Activated gamma-delta T cell (primary cell): ENCODE data around the gene GLI3.

Experiments used
- DNase-seq: peaks from one replicate; lab custom pipeline; 2025; lab: John Stamatoyannopoulos, UW

GLI3 gene

DNA sequence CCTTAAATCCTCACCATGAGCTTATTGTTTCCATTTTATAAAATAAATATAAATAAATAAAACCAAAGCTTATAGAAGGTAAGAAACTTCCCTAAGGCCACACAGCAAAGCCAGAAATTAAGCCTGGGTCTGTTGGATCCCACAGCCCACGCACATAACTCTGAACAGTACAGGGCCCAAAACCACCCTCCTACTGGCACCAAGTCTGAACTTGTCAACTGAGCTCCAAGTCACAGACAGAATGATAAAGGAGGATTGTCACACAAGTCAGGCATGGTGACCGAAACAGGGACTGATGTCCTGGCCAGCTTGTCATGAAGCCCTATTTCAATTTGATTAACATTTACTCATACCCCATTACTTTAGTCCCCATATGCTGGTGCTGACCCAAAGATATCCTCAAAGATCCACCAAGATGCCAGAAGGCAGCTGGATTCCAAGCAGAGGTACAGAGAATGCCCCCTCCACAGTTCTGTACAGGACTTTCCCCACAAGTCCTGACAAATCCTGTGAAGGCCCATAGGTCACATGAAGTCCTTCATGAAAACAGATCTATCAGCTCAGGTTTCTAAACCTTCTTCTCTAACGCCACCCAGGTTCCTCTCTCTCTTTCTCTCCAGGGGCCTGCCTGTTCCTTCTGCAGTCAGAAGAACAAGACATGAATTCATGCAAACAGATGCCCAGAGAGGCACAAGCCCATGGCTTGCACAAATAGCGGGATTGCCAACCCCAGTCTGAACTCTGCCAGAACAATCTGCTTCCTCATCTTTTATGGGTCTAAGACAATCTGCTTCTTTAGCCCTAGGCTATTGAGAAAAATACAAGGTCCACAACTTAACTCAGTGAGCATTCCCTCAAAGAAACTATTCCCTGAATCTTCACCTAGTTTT is 60.9 kb downstream of the GLI3 start:
- no peak for DNase-seq

DNA sequence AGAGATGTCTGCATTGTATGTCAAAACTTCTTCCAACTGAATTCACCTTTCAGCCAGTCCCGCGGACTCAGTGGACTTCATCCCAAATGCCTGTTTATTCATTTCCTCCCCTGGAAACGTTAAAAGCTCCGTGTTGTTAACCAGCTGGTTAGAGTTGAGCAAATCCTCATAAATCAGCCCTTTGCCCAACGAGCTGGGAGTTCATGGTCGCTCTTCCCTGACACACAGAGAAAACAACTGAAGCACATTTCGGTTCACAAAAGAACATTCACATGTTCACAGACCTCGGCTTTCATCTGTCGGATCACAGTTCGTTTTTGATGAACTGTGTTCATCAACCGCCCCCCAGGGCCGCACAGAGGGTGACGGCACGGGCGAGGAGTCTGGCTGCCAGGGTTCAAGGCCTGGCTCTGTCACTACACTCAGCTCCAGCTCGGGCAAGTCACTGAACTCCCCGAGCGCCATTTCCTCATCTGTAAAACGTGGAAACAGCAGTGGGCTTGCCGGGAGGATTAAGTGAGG is 62.6 kb downstream of the GLI3 start:
- no peak for DNase-seq

DNA sequence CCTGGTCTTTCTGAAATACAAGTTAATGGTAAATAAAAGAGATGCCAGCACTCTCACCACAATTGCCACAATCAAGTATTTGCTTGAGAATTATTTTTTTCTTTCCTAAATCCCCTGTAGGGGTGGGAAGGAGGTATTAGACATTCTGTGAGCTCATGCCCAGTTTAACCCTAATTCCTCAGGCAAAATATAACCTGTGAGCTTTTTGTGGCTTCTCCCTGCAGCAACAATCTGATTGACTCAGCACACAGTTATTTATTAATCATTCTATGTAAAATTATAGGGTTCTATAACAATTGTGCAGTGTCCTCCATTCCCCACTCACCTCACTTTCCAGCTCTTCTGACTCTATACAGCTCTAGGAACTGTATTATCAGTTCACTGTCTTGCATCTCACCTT is 66.3 kb downstream of the GLI3 start:
- DNase-seq = no peak

DNA sequence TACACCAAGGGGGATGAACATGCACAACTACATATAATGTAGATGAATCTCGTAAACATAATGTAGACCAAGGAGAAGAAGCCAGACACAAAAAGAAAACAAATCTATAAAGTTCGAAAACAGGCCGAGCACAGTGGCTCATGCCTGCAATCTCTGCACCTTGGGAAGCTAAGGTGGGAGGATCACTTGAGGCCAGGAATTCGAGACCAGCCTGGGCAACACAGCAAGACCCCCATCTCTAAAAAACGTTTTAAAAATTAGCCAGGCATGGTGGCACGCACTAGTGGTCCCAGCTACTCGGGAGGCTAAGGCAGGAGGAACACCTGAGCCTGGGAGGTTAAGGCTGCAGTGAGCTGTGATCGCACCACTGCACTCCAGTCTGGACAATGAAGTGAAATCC is 68.5 kb downstream of the GLI3 start:
- DNase-seq = no peak

DNA sequence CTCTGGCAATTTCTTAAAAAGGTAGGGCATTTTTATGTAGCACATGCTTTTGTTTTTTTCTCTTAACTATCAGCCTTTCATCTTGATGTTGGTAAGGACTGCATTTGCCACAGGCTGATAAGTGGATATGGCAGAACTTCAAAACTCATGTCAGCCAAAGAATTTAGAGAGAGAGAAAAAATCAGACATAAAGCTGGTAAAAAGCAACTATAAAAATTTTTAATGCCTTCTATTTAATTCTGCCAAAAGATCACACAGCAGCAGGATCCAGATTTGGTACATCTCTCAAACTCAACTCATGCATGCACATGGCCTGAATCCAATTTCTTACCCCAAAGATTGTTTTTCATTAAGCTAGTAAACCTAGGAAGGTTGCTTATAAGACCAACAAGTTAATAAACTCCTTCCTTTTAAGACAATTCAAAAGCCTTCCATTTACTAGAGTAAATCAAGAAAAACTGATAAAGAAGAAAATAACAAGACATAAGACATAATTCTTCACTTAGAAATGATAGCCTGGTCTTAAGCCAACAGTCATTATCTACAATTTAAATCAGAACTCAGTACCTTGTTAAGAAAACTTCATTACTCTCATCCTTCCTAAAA is 69.3 kb downstream of the GLI3 start:
- no peak for DNase-seq

DNA sequence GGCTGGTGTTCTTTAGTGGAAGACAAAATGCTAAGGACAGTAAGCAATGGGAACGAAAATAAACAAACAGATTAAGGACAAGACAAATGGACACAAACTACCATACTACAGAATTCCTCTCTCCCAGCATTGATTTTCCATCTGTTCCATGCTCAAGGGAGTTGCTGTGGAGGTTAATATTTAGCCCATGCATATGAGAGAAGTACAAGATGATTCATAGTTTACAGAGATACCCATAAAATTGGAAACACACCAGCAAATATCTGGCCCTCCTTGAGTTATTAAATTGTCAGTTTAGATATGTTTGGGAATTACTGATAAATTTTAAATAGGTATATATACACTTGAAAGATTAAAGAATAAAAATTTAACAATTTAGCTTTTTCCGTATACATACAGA is 69.8 kb downstream of the GLI3 start:
- no peak for DNase-seq

DNA sequence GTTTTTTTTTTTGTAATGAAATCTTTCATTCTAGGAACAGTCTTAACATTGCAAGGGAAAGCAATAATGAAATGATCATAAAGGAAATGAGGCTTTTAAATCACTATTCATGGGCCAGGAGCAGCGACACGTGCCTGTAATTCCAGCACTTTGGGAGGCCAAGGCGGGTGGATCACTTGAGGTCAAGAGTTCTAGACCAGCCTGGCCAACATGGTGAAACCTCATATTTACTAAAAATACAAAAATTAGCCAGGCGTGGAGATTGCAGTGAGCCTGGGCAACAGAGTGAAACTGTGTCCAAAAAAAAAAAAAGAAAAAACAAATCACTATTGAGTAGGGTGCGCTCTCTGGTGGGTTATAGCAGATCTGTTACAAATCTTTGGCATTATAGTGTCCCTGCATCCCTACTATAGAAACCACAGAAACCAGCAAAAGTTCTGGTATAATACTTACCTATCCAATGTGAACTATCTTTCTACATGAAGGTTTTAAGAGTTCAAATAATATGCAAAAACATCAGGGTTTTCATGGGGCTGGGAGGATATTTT is 72.1 kb downstream of the GLI3 start:
- DNase-seq = no peak

DNA sequence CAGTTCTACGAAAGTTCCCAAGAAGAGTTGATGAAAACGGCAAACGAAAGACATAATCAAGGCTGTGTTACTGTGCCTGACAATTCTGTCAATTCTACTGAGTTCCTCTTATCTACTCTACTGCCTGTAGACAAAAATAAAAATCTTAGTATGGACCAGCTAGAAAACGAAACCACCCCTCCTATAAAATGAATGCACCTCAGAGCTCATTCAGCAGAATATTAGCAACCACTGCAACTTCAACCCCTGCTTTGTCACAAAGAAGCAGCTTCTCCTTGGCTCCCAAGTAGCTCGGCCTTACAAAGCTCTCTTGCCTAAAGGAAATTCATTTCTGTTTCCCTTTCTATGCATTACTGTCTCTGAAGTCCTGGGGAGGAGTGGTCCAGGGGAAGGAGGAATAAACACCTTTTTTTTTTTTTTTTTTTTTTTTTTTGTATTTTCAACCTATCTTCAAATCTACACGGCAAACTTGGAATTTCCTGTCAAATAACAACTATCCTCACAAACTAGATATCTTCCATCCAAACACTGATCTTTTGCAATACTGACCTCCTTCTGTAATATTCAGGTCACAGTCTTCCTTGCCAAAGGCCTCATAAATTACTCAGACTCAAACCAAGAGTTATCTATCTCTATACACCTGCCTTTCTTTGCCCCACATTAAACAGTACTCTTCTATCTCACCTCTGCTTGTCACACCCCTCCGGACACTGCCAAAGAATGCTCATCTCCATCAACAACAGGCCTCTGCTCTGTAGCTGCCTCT is 74.3 kb downstream of the GLI3 start:
- DNase-seq = no peak

DNA sequence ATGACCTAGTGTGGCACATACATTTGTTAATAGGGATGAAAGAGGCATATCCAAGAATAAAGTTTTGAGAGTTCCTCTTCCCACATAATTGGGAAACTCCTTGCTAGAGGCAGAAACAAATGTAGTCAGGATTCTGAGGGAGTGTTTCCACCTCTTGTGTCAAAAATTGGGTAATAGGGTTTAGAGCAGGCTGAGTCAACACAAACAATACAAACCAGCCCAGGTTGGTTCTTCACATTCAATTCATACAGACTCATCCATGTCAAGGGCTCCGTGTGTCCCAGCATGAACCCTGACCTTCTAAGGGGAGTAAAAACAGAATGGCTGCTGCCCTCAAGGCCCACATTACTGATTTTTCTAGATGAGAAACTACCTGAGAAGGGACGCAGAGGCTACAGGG is 75.3 kb downstream of the GLI3 start:
- DNase-seq = no peak

DNA sequence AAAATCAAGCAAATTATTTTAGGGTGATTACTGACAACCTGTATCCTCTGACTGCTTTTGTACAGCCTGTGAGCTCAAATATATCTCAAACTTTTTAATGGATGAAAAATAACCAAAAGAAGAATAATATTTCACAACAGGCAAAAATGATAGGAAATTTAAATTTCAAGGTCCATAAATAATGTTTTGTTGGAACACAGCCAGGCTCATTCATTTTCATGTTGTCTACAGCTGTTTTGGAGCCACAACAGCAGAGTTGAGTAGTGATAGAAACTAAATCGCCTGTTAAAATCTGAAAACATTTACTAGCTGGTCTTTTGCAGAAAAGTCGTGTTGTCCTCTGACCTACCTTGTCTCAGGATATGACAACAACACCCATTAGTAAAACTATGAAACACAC is 75.9 kb downstream of the GLI3 start:
- no peak for DNase-seq

DNA sequence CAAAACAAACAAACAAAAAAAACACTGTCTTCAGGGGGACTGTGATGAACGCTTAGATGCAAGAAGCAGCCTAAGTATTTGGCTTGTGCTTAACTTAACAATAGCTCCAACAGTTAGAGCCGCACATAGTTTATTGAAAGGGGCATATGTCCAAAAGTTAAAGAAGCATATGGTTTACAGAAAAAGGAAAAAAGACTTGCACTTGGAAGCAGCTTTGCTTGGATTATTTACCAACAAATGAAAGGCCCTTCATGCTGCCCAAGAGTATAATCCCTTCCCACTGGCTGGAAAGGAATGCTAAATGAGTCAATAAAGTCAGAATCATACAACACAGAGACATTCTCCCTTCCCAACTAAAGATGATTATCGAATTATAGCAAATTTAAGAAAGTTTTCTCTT is 77.9 kb downstream of the GLI3 start:
- DNase-seq = no peak

DNA sequence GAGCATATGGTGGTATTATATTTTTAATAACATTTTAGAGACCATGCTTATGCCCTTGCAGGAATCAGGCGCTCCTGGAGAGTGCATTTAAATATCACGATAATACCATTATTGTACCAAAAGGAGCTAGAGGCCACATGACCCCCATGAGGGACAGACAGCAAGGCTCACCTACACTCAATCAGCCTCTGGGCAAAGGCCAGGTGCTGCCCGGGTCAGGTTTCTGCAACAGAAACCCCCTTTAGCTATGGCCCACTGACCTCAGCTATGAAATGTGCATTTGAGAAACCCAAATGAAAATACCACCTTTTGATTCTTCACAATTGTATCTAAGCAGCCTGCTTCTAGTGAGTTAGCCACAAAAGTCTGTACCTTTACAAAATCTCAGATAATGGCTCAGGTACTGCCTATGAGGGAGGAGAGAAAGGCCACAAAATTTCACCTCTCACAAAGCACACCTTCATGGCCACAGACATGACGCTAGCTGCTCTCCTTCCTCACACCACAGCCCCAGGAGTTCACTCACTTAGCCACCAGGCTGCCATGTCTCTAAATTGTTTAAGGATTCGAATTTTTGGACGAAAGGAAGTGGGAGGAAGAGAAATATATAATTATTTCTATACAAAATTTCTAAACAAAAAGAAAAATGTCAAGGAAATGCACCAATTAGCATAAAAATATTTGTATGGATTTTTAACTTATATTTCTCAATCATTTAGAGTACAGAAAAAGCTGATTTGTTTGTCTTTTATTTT is 79.9 kb downstream of the GLI3 start:
- DNase-seq = no peak

DNA sequence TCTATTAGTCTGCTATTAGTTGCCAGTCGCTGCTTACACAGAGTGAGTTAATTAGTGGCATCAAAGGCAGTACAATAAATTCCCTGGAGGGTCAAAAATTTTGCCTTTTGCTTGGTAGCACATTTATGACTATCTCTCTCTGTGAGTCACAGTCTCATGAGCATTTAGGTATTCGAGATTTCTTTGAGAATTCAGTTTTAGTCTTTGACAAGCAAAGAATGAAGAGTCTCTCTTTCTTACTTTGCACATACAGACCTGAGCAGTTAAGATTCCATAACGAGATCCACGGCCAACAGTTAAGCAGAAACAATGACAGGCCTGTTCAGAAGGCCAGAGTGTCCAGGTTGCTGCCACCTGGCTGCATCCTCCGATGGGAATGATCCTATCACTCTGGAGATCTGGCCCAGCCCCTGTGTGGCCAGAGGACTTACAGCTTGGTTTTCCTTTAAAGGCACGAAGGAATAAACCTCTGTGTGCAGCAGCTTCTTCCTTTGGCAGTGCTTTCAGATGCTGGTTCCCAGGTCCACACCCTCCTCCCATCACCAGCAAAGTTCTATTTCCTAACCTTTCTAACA is 80.6 kb downstream of the GLI3 start:
- no peak for DNase-seq

DNA sequence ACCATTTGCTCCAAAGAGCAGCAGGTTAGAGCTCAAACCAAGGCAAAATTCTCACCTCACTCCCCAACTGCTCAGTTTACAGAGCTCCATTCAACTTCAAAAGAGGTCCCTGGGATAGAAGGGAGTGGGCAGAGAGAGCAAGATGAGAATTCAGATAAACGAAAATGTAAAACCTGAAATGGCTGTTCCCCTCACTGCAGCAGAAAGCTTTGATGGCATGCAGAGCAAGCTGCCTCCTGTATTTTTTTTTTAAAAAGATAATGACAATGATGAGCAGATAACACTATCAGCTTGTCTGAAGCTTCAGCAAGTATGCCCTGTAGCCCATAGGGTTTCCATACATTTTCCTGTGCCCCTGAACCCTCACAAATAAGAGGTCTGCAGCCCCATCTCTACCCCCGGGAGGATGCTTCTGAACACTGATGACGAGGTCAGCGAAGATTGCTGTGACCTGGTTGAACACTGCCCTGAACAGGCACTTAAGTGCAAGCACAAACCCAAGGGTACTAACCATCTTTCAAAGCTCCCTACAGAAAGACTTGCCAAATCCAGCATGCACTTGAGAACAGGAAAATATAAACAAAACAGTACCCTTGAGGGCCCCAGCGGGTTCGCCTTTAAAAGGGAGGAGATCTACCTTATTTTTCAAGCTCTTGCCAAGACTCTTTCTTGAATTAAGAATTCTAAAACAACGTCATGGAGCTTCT is 81.3 kb downstream of the GLI3 start:
- no peak for DNase-seq

DNA sequence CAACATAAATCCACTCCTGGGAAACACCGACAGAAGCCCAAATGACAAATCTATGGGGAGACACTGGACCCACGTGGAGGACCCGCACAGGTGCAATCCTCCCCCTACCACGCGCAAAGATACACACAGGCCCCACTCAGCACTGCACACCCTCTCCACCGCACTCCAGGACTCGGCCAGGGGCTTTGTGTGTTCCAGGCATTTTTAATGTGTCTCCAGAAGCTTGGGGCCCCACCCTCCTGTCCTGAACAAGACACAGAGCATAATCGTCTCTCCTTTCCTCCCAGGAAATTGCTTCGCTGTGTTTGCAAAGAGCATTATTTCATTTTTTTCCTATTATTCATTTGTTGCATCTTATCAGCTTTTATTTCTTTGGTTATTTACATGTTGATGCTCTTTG is 82.8 kb downstream of the GLI3 start:
- no peak for DNase-seq

DNA sequence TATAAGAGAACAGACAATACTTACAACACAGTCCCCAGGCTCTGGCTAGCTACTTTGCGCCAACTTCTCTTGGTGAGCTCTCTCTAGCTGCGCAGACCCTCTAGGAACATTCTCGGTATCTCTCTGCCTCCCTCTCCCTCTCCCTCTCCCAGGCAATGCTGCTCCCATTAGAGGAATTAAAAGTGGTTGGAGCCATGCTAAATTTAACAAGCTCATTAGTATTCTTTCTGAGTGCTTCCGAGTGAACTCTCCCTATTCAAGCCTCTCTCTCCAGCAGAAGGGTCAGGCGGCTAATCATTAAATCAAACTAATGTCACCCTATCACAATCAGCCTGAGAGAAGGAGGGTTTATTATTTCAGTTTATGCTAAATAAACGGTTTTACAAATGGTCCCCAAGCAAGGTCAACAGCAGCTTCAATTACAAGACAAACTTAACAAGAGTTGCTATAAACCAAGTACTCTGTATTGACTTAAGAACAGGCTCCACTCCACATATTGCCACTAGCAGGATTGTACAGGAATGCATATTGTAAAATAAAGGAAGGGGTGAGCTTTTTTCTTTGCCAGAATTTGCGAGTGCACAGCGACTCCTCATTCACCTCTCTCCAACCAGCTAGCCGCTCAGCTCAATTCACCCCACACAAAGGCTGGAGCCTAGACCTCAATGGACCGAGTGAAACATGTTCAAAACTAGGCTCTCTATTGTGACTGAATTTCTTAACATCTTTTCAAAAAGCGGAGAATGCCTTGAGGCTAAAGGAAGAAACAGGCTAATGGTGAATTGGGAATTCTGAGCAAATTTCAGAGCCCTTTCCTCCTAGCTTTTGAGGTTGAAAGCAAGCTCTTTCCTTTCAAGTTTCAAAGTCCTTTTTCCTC is 84.4 kb downstream of the GLI3 start:
- no peak for DNase-seq

DNA sequence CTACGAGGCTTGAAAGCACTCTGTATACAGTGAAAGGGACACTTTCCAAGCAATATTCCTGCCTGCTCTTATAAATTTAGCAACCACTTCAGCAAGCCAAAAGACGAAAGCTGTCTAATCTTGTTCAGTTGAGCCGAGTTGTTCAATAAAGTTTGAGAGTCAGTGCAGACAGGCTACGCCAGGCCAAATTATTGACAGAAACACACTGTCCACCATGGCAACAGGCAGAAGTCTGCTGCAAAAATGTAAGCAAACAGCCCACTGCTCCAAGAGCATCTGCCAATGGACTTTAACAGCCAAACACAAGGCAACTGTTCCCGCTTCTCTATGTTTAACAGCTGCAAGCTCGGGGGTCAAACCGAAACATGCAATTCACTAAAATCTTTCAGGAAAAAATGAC is 85.7 kb downstream of the GLI3 start:
- DNase-seq = no peak

DNA sequence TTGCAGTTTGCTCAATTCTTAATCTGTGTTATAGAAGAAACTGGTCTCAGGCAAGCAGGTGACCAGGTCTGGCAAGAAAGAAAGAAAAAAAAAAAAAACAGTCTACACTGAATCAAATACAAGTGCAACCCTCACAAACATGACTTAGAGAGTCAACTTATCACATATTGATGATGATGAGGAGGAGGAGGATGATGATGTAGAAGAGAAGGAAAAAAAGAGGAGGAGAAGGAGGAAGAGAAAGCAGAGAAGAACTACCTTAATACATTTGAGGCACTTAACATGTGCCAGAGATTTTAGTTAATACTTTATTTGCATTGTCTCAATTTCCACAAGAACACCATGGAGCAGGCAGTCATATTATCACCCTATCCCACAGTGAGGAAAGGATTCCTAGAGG is 91.5 kb downstream of the GLI3 start:
- no peak for DNase-seq

DNA sequence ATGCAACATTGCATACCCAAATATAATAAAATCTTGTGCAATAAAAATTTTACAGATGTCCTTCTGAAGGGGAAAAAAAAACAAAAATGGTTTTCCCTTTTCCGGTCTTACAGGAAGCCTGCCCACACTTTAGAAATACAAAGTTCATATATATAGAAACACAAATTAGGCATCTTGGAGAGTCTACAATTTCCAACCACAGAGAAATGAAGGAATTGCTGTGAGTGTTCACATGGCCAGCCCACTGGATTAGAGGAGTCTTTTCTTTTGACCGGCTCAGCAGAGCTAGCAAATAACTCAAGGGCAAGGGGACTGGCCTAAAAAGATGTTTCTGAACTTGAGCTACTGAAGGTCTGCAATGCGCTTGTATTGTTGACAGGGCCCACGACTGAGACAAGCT is 92.4 kb downstream of the GLI3 start:
- no peak for DNase-seq
